Neural progenitor cell (in vitro differentiated cells): Measurements from ENCODE around the gene PPP2R5C. TPM values are rescaled to one million over a fixed set of nuclear protein-coding genes. Genes with fewer than 3 reads are reported as not detected.

Source experiments
- DNase-seq: peaks from one replicate; pipeline ENCODE4 v3.0.0-alpha.2; 2016; ENCODE audit warnings: low spot score
- H2AFZ ChIP-seq: fragments of 200-600 bp; sonication (generic); replicated peaks from 2 replicates; pipeline ENCODE4 v1.6.1; 2016; ENCODE audit warnings: antibody characterized with exemption
- H3F3A ChIP-seq: fragments of 200-600 bp; sonication (generic); 2 replicates; pipeline ENCODE4 v1.6.1; 2016; ENCODE audit warnings: antibody characterized with exemption, low read depth
- H3K27ac ChIP-seq: fragments of 200-600 bp; sonication (generic); 2 replicates; pipeline ENCODE4 v1.5.1; 2016; ENCODE audit warnings: mild to moderate bottlenecking
- H3K27me3 ChIP-seq: fragments of 200-600 bp; sonication (generic); 2 replicates; pipeline ENCODE4 v1.6.1; 2016; ENCODE audit warnings: mild to moderate bottlenecking, moderate library complexity
- H3K36me3 ChIP-seq: fragments of 200-600 bp; sonication (generic); 2 replicates; pipeline ENCODE4 v1.5.1; 2016
- H3K4me1 ChIP-seq: fragments of 200-600 bp; sonication (generic); 2 replicates; pipeline ENCODE4 v1.6.1; 2016; ENCODE audit warnings: mixed run types
- H3K4me2 ChIP-seq: fragments of 200-600 bp; sonication (generic); 2 replicates; pipeline ENCODE4 v1.6.1; 2016
- H3K4me3 ChIP-seq: fragments of 200-600 bp; sonication (generic); 2 replicates; pipeline ENCODE4 v1.5.1; 2016
- H3K79me2 ChIP-seq: fragments of 200-600 bp; sonication (generic); 2 replicates; pipeline ENCODE4 v1.6.1; 2016; ENCODE audit warnings: low read depth
- H3K9ac ChIP-seq: fragments of 200-600 bp; sonication (generic); 2 replicates; pipeline ENCODE4 v1.6.1; 2016
- H3K9me3 ChIP-seq: fragments of 200-600 bp; sonication (generic); 2 replicates; pipeline ENCODE4 v1.5.1; 2016; ENCODE audit warnings: low read depth
- H4K20me1 ChIP-seq: fragments of 200-600 bp; sonication (generic); 2 replicates; pipeline ENCODE4 v1.6.1; 2016; ENCODE audit warnings: low read depth
- H3K27ac Mint-ChIP-seq: 3 replicates; pipeline ENCODE4 v1.8.0; 2021; ENCODE audit warnings: mixed read lengths
- H3K27me3 Mint-ChIP-seq: 2 replicates; pipeline ENCODE4 v1.8.0; 2022; ENCODE audit warnings: low read depth, mild to moderate bottlenecking, inconsistent platforms, moderate library complexity, mixed read lengths; ENCODE audit not compliant: insufficient read depth
- H3K36me3 Mint-ChIP-seq: 3 replicates; pipeline ENCODE4 v1.8.0; 2021; ENCODE audit warnings: mixed read lengths
- H3K4me1 Mint-ChIP-seq: 3 replicates; pipeline ENCODE4 v1.8.0; 2021; ENCODE audit warnings: mixed read lengths
- H3K4me3 Mint-ChIP-seq: 3 replicates; pipeline ENCODE4 v1.8.0; 2021; ENCODE audit warnings: mild to moderate bottlenecking, moderate library complexity, mixed read lengths
- H3K9me3 Mint-ChIP-seq: 3 replicates; pipeline ENCODE4 v1.8.0; 2020; ENCODE audit warnings: mixed read lengths
- EZH2 ChIP-seq: fragments of 200-600 bp; sonication (generic); IDR thresholded peaks from 2 replicates; pipeline ENCODE4 v1.6.1; 2017; ENCODE audit warnings: antibody characterized with exemption, mild to moderate bottlenecking, moderate library complexity
- EZH2phosphoT487 ChIP-seq: fragments of 200-600 bp; sonication (generic); IDR thresholded peaks from 2 replicates; pipeline ENCODE4 v1.6.1; 2017; ENCODE audit warnings: antibody characterized with exemption
- total RNA-seq: library from RNA; depleted of rRNA; stranded (reverse); fragments of >200 nt; gene quantifications from 2 replicates; pipeline ENCODE4 v1.2.3, GENCODE V29; 2015; ENCODE audit warnings: low replicate concordance
- TF ChIP-seq, protein P1 (sequence below): fragments of 200-600 bp; sonication (generic); IDR thresholded peaks from 2 replicates; pipeline ENCODE4 v1.5.1; 2017; ENCODE audit warnings: antibody characterized with exemption, mild to moderate bottlenecking

The PPP2R5C gene
- total RNA-seq, 1 donor from 2014 or later: 183 TPM

DNA sequence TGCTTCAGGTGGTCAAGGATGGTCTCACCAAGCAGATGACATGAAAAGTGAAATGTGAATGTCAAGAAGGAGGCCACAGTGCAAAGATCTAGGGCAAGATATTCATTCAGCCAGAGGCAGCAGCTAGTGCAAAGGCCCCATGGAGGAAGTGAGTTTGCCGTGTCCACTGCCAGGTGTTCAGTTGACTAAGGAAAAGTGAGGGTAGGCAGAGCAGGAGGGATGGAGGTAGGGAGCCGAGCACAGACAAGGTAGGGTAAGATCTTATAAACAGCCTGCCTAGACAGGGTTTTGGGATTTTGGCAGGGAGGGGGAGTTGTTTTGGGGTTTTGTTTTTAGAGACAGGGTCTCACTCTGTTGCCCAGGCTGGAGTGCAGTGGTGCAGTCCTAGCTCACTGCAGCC is 11.9 kb downstream of the PPP2R5C start:
- Histone ChIP-seq H3K27me3 (peaks cover 2% of the 10 kb centered on the region), H3K36me3 (no peaks in the 10 kb centered on the region), H3K4me2 (no peak overlapping the region), H3K79me2 (no peaks in the 10 kb centered on the region), H3F3A (peaks cover 5% of the 10 kb centered on the region), H4K20me1 (no peaks in the 10 kb centered on the region), H3K9me3 (no peaks in the 10 kb centered on the region), H3K9ac (no peak overlapping the region), H3K4me3 (no peak overlapping the region), H3K27ac (no peak overlapping the region), H3K4me1 (no peaks in the 10 kb centered on the region), H2AFZ (no peak overlapping the region)
- Mint-ChIP-seq H3K27ac (no peak overlapping the region), H3K9me3 (no peaks in the 10 kb centered on the region), H3K27me3 (peaks cover 4% of the 10 kb centered on the region), H3K36me3 (peaks cover 4% of the 10 kb centered on the region), H3K4me3 (no peak overlapping the region), H3K4me1 (peaks cover 9% of the 10 kb centered on the region)
- TF ChIP-seq EZH2: no peak
- TF ChIP-seq, protein P1, sequence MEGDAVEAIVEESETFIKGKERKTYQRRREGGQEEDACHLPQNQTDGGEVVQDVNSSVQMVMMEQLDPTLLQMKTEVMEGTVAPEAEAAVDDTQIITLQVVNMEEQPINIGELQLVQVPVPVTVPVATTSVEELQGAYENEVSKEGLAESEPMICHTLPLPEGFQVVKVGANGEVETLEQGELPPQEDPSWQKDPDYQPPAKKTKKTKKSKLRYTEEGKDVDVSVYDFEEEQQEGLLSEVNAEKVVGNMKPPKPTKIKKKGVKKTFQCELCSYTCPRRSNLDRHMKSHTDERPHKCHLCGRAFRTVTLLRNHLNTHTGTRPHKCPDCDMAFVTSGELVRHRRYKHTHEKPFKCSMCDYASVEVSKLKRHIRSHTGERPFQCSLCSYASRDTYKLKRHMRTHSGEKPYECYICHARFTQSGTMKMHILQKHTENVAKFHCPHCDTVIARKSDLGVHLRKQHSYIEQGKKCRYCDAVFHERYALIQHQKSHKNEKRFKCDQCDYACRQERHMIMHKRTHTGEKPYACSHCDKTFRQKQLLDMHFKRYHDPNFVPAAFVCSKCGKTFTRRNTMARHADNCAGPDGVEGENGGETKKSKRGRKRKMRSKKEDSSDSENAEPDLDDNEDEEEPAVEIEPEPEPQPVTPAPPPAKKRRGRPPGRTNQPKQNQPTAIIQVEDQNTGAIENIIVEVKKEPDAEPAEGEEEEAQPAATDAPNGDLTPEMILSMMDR: no peak
- TF ChIP-seq EZH2phosphoT487: no peak
- no peak for DNase-seq

DNA sequence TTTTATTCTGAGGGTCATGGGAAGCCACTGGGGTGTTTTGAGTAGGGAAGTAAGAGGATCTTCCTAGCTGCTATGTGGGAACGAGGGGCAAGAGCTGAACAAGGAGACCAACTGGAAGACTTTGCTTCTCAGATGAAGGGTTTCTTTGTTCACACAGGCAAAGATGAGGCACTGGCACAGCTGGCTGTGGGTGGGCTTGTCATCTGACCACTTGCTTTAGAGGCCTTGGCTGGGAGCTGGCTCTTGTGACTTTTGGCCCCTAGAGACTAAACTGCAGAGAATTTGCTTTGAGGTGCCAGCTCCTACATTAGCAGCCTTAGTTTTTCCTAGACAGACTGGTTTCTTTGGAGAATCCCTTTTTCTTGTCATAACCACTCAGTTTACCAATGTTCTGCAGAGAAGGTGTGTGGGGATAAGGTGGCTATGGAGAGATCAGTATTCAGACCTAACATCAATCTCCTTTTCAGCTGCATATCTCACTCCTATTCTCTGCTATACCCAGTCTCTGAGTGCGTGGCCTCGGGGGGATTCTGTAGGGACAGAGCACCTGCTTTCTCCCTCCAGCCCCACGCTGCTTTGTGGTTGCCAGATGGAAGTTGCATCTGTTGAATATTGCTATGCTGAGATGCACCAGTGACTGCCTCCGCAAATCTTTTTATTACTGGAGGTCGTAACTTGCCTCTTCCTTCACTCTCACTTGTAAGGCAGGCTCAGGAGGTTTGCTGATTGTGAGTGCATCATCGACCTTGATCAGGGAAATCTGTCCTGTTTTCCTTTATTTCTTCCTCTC is 12.7 kb downstream of the PPP2R5C start:
- no peak overlapping the region for H3K4me3 ChIP-seq
- no peaks in the 10 kb centered on the region for H3K9me3 Mint-ChIP-seq
- peaks cover 10% of the 10 kb centered on the region for H3K27me3 ChIP-seq
- H3K27ac Mint-ChIP-seq: peak overlapping the region; percentile 86
- H3K27ac ChIP-seq: no peak overlapping the region
- no peak overlapping the region for H3K4me2 ChIP-seq
- H2AFZ ChIP-seq: no peak overlapping the region
- H4K20me1 ChIP-seq: peaks cover 4% of the 10 kb centered on the region
- no peak overlapping the region for H3K4me3 Mint-ChIP-seq
- no peak for TF ChIP-seq EZH2phosphoT487
- no peak for TF ChIP-seq EZH2
- TF ChIP-seq, protein P1: no peak
- peaks cover 6% of the 10 kb centered on the region for H3K27me3 Mint-ChIP-seq
- H3F3A ChIP-seq: peaks cover 5% of the 10 kb centered on the region
- H3K9me3 ChIP-seq: no peaks in the 10 kb centered on the region
- peaks cover 9% of the 10 kb centered on the region for H3K4me1 Mint-ChIP-seq
- H3K4me1 ChIP-seq: no peaks in the 10 kb centered on the region
- no peak overlapping the region for H3K9ac ChIP-seq
- H3K36me3 Mint-ChIP-seq: peaks cover 2% of the 10 kb centered on the region
- no peaks in the 10 kb centered on the region for H3K36me3 ChIP-seq
- no peaks in the 10 kb centered on the region for H3K79me2 ChIP-seq
- no peak for DNase-seq

DNA sequence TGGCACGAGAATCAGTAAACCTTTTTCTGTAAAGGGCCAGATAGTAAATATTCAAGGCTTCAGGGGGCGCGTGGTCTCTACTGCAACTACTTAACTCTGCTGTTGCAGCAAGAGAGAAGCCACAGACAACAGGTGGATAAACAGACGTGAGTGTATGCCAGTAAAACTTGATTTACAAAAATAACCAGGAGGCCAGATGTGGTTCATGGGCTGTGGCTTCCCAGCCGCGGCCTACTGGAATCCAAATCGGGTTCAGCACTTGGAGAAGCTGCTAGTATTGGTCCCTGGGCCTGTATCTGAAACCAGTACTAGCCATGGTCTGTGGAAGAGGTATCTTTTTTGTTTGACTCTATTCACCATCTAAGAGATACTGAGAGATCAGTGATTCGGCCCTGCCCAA is 13.3 kb downstream of the PPP2R5C start:
- no peak overlapping the region for H3K9ac ChIP-seq
- no peak overlapping the region for H3K4me3 ChIP-seq
- Mint-ChIP-seq H3K4me3 (no peak overlapping the region), H3K27ac (no peak overlapping the region), H3K27me3 (peaks cover 12% of the 10 kb centered on the region), H3K36me3 (peaks cover 2% of the 10 kb centered on the region), H3K9me3 (no peaks in the 10 kb centered on the region), H3K4me1 (peaks cover 9% of the 10 kb centered on the region)
- peaks cover 16% of the 10 kb centered on the region for H3K27me3 ChIP-seq
- no peaks in the 10 kb centered on the region for H3K4me1 ChIP-seq
- peaks cover 10% of the 10 kb centered on the region for H4K20me1 ChIP-seq
- H3K9me3 ChIP-seq: no peaks in the 10 kb centered on the region
- no peaks in the 10 kb centered on the region for H3K79me2 ChIP-seq
- H3K4me2 ChIP-seq: no peak overlapping the region
- TF ChIP-seq EZH2phosphoT487: no peak
- no peak for TF ChIP-seq EZH2
- TF ChIP-seq, protein P1: no peak
- H3F3A ChIP-seq: peaks cover 5% of the 10 kb centered on the region
- H3K27ac ChIP-seq: no peak overlapping the region
- DNase-seq: no peak
- H2AFZ ChIP-seq: no peak overlapping the region
- no peaks in the 10 kb centered on the region for H3K36me3 ChIP-seq
